Breast epithelium (tissue), 4 donors: ENCODE results near the gene P2RY6. TPM values are rescaled to one million over a fixed set of nuclear protein-coding genes. Genes with fewer than 3 reads are reported as not detected.
A peak's percentile ranks its signal among the peaks of the same experiment; 100 is the strongest.

Experiments used
- DNase-seq, 2 donors: peaks; one replicate each; pipeline ENCODE4 v3.0.0-alpha.2; 2019; ENCODE audit warnings: low spot score in 2 of 2
- H3K27ac ChIP-seq, 2 donors: fragments of 200-600 bp; sonication (generic) in 1 of 2; one replicate each; pipeline ENCODE4 v1.5.1; 2016 to 2019; ENCODE audit warnings: mild to moderate bottlenecking in 1 of 2
- H3K27me3 ChIP-seq, 2 donors: fragments of 200-600 bp; sonication (generic) in 1 of 2; one replicate each; pipeline versions ENCODE4 v1.5.1 to v1.6.0; 2017 to 2019; ENCODE audit warnings: control low read depth in 1 of 2, mild to moderate bottlenecking in 1 of 2
- H3K36me3 ChIP-seq: fragments of 200-600 bp; one replicate; pipeline ENCODE4 v1.5.1; 2019
- H3K4me1 ChIP-seq, 2 donors: fragments of 200-600 bp; sonication (generic); one replicate each; pipeline ENCODE4 v1.5.1; 2016 to 2019; ENCODE audit warnings: control low read depth in 1 of 2
- H3K4me3 ChIP-seq, 3 donors: fragments of 200-600 bp; sonication (generic); 1 replicate in 2 of 3; 2 replicates in 1 of 3; pipeline ENCODE4 v1.5.1; 2016 to 2019; ENCODE audit warnings: mild to moderate bottlenecking in 3 of 3, moderate library complexity in 2 of 3
- H3K9me3 ChIP-seq, 2 donors: fragments of 200-600 bp; sonication (generic) in 1 of 2; one replicate each; pipeline ENCODE4 v1.5.1; 2016 to 2019; ENCODE audit warnings: control low read depth in 1 of 2
- POLR2A ChIP-seq: fragments of 450-650 bp; IDR thresholded peaks from one replicate; pipeline ENCODE4 v1.6.1; 2016; ENCODE audit warnings: antibody characterized with exemption, mild to moderate bottlenecking, moderate library complexity
- POLR2AphosphoS5 ChIP-seq, 3 donors: sonication (generic); formaldehyde crosslinking; IDR thresholded peaks; one replicate each; pipeline ENCODE4 v1.6.1; 2017; ENCODE audit warnings: antibody characterized with exemption in 3 of 3
- intact Hi-C: fragments of 100-400 bp; cut with DNase I; formaldehyde crosslinking; loops from one replicate; pipeline ENCODE4 v1.15.1; 2023; ENCODE audit warnings: low total_unique reads
- total RNA-seq, 3 donors: library from RNA; depleted of rRNA; stranded (reverse); fragments of >200 nt; gene quantifications; one replicate each; pipeline ENCODE4 v1.1.0, GENCODE V29; 2016
- TF ChIP-seq, protein P1 (sequence below), 3 donors: fragments of 450-650 bp; IDR thresholded peaks; one replicate each; pipeline ENCODE4 v1.5.1; 2016 to 2017; ENCODE audit warnings: antibody characterized with exemption in 3 of 3, mild to moderate bottlenecking in 3 of 3, moderate library complexity in 3 of 3

The P2RY6 gene
- total RNA-seq, 3 donors from 2014 or later, result 1.6 to 3.4 (median 1.9) TPM

DNA sequence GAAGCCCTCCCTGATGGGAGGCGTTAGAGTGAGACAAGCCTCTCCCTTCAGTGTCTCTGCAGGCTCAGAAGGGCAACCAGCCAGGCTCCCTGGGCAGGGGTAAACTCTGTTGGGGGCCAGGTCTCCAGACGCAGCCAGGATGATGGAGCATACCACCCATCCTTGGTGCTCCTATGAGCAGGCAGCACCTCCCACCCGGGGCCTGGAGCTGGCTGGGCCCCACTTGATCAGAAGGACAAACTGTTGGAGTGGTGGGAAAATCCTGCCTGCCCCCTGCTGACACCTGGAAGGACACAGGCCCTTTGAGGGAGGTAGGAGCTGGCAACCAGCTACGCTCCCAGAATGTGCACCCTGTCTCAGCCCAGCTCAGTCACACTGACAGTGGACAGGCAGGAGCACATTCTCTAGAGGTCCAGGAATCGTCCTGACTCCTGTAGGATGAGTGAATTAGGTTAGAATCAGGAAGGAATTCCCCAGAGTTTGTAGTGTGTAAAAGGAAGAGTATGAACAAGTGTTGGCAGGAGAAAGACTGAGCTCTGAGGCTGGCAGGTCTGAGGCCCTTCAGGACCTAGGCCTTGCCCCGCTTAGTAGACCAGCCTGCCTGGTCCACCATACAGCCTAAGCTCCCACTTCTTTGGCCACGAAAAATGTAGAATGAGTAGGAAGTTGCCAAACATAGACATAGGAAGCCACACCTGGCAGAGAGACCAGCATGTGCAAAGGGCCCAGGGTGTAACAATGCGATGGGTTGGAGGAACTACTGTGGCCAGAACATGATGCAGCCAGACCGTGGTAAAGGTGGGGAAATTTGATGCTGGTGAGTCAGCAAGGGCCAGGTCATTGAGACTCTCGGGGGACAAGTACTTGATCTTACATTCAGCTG is 55.0 kb downstream of the P2RY6 start:
- no peak for DNase-seq
- no peaks in the 10 kb centered on the region for H3K9me3 ChIP-seq

GRCh38 chr11:73327812-73328364 is 55.8 kb downstream of the P2RY6 start:
- Histone ChIP-seq H3K27ac (peak overlapping the region; percentile 41 to 71), H3K36me3 (no peaks in the 10 kb centered on the region), H3K4me1 (peaks cover 11 to 33% of the 10 kb centered on the region in 2 donors), H3K9me3 (no peaks in the 10 kb centered on the region), H3K4me3 (no peak overlapping the region), H3K27me3 (no peaks in the 10 kb centered on the region)
- intact Hi-C loops, result loop anchor here (1.0 kb wide), 1 partner anchor 40 kb away; no protein-coding TSS in a partner anchor
- DNase-seq, result no peak
- TF ChIP-seq POLR2A (no peak), POLR2AphosphoS5 (IDR thresholded peaks at IDR 0.05) (no peak)
- TF ChIP-seq, protein P1, sequence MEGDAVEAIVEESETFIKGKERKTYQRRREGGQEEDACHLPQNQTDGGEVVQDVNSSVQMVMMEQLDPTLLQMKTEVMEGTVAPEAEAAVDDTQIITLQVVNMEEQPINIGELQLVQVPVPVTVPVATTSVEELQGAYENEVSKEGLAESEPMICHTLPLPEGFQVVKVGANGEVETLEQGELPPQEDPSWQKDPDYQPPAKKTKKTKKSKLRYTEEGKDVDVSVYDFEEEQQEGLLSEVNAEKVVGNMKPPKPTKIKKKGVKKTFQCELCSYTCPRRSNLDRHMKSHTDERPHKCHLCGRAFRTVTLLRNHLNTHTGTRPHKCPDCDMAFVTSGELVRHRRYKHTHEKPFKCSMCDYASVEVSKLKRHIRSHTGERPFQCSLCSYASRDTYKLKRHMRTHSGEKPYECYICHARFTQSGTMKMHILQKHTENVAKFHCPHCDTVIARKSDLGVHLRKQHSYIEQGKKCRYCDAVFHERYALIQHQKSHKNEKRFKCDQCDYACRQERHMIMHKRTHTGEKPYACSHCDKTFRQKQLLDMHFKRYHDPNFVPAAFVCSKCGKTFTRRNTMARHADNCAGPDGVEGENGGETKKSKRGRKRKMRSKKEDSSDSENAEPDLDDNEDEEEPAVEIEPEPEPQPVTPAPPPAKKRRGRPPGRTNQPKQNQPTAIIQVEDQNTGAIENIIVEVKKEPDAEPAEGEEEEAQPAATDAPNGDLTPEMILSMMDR (IDR thresholded peaks at IDR 0.05), result no peak

More for the DNA sequence above, 55.0 kb downstream of the P2RY6 start:
- Histone ChIP-seq H3K4me3 (no peak overlapping the region), H3K27me3 (no peaks in the 10 kb centered on the region), H3K27ac (peak overlapping the region; percentile 41 to 71), H3K4me1 (peaks cover 11 to 28% of the 10 kb centered on the region in 2 donors), H3K36me3 (no peaks in the 10 kb centered on the region)
- intact Hi-C loops, result no loop called here
- TF ChIP-seq, protein P1 (IDR thresholded peaks at IDR 0.05), result no peak

GRCh38 chr11:73330569-73331093 is 58.5 kb downstream of the P2RY6 start:
- H3K27me3 ChIP-seq, result no peaks in the 10 kb centered on the region
- intact Hi-C loops, result no loop called here
- H3K9me3 ChIP-seq, result no peaks in the 10 kb centered on the region
- no peak overlapping the region for H3K4me3 ChIP-seq
- H3K4me1 ChIP-seq, result peaks cover 13 to 38% of the 10 kb centered on the region in 2 donors
- TF ChIP-seq POLR2AphosphoS5 (IDR thresholded peaks at IDR 0.05) (no peak), POLR2A (no peak)
- TF ChIP-seq, protein P1 (IDR thresholded peaks at IDR 0.05), result no peak
- H3K36me3 ChIP-seq, result no peaks in the 10 kb centered on the region
- DNase-seq, result no peak
- H3K27ac ChIP-seq, result peak overlapping the region; percentile 67 to 84

GRCh38 chr11:73331138-73331916 is 59.2 kb downstream of the P2RY6 start:
- no peaks in the 10 kb centered on the region for H3K27me3 ChIP-seq
- intact Hi-C loops, result no loop called here
- TF ChIP-seq POLR2AphosphoS5 (IDR thresholded peaks at IDR 0.05), result no peak
- H3K27ac ChIP-seq, result peak overlapping the region; percentile 67 to 84
- H3K9me3 ChIP-seq, result no peaks in the 10 kb centered on the region
- H3K36me3 ChIP-seq, result no peaks in the 10 kb centered on the region
- peaks cover 13 to 38% of the 10 kb centered on the region in 2 donors for H3K4me1 ChIP-seq
- no peak overlapping the region for H3K4me3 ChIP-seq
- DNase-seq, result no peak

DNA sequence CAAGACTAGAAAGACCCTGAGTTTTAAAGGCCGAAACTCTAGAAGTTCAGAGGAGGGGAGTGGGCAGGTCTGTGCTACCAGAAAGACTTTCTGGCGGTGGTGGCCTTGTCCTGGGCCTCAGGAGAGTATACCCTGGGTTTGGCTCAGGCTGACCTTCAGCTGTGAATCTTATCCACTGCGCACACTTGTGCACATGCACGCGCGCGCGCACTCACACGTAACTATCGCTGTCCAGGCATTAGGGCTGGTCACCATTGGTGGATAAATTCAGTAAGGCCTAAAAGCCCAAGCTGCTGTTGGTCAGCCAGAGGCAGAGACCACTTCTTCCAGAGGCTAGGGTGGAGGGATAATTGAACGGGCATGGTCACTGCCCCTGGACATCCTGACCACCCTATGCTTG is 61.0 kb downstream of the P2RY6 start:
- H3K4me3 ChIP-seq, result no peak overlapping the region
- intact Hi-C loops, result no loop called here

More for the DNA sequence above, 61.0 kb downstream of the P2RY6 start:
- peak overlapping the region; percentile 41 to 93 for H3K27ac ChIP-seq
- no peaks in the 10 kb centered on the region for H3K36me3 ChIP-seq
- no peak for DNase-seq
- TF ChIP-seq POLR2A, result no peak
- TF ChIP-seq, protein P1 (IDR thresholded peaks at IDR 0.05), result no peak
- TF ChIP-seq POLR2AphosphoS5 (IDR thresholded peaks at IDR 0.05), result no peak
- no peaks in the 10 kb centered on the region for H3K27me3 ChIP-seq
- peaks cover 13 to 38% of the 10 kb centered on the region in 2 donors for H3K4me1 ChIP-seq
- no peaks in the 10 kb centered on the region for H3K9me3 ChIP-seq
